HFFc6 (cell line): ENCODE data around the gene IL1R2. TPM values are rescaled to one million over a fixed set of nuclear protein-coding genes. Genes with fewer than 3 reads are reported as not detected.

Source experiments
- DNase-seq: peaks from one replicate; pipeline ENCODE4 v3.0.0-alpha.2; 2018
- H3K27ac Mint-ChIP-seq: 2 replicates; pipeline ENCODE4 v1.8.0; 2020; ENCODE audit warnings: mild to moderate bottlenecking, mixed read lengths
- H3K27me3 Mint-ChIP-seq: 2 replicates; pipeline ENCODE4 v1.8.0; 2021; ENCODE audit warnings: mild to moderate bottlenecking, moderate library complexity, mixed read lengths; ENCODE audit not compliant: insufficient read depth
- H3K36me3 Mint-ChIP-seq: 2 replicates; pipeline ENCODE4 v1.8.0; 2021; ENCODE audit warnings: low read depth, mixed read lengths
- H3K4me1 Mint-ChIP-seq: 2 replicates; pipeline ENCODE4 v1.8.0; 2020; ENCODE audit warnings: low read depth, mixed read lengths
- H3K4me3 Mint-ChIP-seq: 2 replicates; pipeline ENCODE4 v1.8.0; 2020; ENCODE audit warnings: mild to moderate bottlenecking, moderate library complexity, mixed read lengths
- H3K9me3 Mint-ChIP-seq: 2 replicates; pipeline ENCODE4 v1.8.0; 2020; ENCODE audit warnings: mild to moderate bottlenecking, mixed read lengths
- total RNA-seq, 6 experiments: library from RNA; stranded (reverse); fragmentation: NEBNext Ultra II Directional; extraction: Animal tissue kit (Norgen Biotek cat#: 25700); gene quantifications; 2 replicates in 1 of 6; 3 replicates in 5 of 6; pipeline ENCODE4 v1.2.3, GENCODE V29; 2021
- TF ChIP-seq, protein P1 (sequence below): fragments of 200-600 bp; sonication (generic); IDR thresholded peaks from 2 replicates; pipeline ENCODE4 v1.5.0; 2021; ENCODE audit warnings: antibody characterized with exemption, mild to moderate bottlenecking

Gene IL1R2
- total RNA-seq, 6 experiments from 2014 or later, result 0.25 to 0.36 TPM; not detected in 4

DNA sequence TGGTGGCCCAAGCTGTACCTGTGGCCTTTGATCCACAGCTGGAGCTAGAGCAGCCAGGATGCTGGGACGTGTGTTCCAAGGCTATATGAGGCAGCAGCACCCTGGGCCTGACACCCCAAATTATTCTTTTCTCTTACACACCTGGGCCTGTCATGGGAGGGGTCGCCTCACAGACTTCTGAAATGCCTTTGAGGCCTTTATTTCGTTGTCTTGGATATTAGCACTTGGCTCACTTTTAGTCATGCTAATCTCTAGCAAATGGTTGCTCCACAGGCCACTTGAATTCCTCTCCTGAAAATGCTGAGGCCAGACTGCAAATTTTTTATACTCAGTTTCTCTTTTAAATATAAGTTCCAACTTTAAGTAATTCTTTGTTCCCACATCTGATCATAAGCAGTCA is 22.0 kb upstream of the IL1R2 start:
- H3K4me1 Mint-ChIP-seq, result peaks cover 38% of the 10 kb centered on the region
- DNase-seq, result no peak
- H3K36me3 Mint-ChIP-seq, result peaks cover 18% of the 10 kb centered on the region
- peaks cover 4% of the 10 kb centered on the region for H3K27me3 Mint-ChIP-seq
- TF ChIP-seq, protein P1, sequence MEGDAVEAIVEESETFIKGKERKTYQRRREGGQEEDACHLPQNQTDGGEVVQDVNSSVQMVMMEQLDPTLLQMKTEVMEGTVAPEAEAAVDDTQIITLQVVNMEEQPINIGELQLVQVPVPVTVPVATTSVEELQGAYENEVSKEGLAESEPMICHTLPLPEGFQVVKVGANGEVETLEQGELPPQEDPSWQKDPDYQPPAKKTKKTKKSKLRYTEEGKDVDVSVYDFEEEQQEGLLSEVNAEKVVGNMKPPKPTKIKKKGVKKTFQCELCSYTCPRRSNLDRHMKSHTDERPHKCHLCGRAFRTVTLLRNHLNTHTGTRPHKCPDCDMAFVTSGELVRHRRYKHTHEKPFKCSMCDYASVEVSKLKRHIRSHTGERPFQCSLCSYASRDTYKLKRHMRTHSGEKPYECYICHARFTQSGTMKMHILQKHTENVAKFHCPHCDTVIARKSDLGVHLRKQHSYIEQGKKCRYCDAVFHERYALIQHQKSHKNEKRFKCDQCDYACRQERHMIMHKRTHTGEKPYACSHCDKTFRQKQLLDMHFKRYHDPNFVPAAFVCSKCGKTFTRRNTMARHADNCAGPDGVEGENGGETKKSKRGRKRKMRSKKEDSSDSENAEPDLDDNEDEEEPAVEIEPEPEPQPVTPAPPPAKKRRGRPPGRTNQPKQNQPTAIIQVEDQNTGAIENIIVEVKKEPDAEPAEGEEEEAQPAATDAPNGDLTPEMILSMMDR, result no peak
- no peak overlapping the region for H3K4me3 Mint-ChIP-seq
- no peak overlapping the region for H3K27ac Mint-ChIP-seq
- H3K9me3 Mint-ChIP-seq, result peaks cover 15% of the 10 kb centered on the region

DNA sequence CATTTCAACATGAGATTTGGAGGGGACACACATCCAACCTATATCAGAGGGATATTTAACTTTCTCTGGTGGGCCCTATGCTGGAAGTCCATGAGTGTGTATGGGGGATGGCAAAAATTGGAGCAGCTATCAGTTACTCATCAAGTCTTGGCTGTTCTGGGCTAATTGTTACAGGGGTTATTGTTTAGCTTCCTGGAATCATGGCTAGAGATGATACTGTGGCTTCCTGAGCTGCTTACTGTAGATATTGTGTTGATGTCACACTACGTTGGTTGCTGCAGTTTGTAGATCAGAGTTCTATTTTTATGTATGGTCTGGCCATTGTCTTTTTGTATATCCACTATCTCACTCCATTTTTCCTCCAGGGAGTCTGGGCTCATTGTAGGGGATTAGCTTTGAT is 20.9 kb upstream of the IL1R2 start:
- Mint-ChIP-seq H3K27me3 (no peaks in the 10 kb centered on the region; the same call in none of the 2 replicates), H3K36me3 (peaks cover 18% of the 10 kb centered on the region), H3K27ac (no peak overlapping the region), H3K9me3 (peaks cover 15% of the 10 kb centered on the region), H3K4me3 (no peak overlapping the region), H3K4me1 (peaks cover 41% of the 10 kb centered on the region)
- DNase-seq, result no peak
- TF ChIP-seq, protein P1, result no peak

DNA sequence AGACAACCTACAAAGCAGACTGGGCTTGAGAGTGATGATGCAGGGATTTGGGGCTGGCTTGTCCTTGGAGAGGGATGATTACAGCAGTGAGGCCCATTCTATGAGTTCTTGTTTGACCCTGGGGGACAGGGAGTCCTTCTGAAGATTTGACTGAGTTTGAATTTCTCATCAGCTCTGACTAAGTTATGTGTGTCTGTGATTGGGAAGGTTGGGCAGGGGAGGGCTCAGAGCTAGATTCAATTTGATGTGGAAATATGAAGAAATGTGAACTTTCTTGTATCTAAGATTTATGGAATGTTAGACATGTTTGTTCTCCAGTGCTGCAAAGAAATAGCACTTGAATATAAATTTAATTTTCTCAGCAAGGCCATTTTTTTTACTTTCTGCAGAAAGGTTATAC is 19.9 kb upstream of the IL1R2 start:
- DNase-seq, result no peak
- Mint-ChIP-seq H3K27ac (peak overlapping the region; percentile 88), H3K4me3 (no peak overlapping the region), H3K36me3 (peaks cover 18% of the 10 kb centered on the region), H3K27me3 (no peaks in the 10 kb centered on the region; the same call in none of the 2 replicates), H3K4me1 (peaks cover 42% of the 10 kb centered on the region), H3K9me3 (peaks cover 15% of the 10 kb centered on the region)
- TF ChIP-seq, protein P1, result no peak

DNA sequence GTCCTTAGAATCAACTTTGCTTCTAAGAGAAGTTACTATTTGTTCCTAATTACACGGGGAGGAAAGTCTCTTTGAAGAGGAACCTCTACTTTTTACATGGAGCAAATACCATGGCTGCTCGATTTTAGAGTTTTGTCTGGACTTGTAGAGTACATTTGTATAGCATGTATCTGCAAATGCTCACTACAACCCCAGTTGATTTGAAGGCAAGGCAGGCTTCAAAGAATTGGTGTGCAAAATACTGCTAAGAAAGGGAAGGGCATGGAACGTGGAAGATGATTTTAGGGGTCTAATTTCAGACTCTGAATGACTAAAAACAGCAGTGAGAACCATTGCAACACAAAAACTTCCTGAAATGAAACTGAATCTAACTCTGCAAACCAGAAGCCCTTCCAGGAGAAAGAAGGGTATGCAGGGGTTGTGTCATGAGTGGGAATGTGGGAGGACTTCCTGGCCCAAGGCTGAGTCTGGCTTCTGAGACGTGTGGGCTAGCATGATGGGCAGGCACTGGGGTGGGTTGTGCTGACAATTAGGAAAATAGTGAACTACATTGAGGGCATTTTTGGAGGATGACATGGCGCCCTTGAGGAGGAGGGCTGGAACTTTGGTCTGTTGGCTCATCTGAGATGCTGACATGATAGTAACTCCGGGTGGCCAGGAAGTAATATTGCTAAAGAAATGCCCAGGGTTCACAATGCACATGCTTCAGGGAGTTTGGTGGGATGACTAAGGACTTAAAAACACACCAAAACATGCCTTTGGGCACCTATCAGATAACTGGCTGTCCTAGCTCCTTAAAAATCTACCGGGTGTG is 18.9 kb upstream of the IL1R2 start:
- Mint-ChIP-seq H3K27ac (peak overlapping the region; percentile 88), H3K4me3 (peak overlapping the region; percentile 71), H3K36me3 (peaks cover 18% of the 10 kb centered on the region)

DNA sequence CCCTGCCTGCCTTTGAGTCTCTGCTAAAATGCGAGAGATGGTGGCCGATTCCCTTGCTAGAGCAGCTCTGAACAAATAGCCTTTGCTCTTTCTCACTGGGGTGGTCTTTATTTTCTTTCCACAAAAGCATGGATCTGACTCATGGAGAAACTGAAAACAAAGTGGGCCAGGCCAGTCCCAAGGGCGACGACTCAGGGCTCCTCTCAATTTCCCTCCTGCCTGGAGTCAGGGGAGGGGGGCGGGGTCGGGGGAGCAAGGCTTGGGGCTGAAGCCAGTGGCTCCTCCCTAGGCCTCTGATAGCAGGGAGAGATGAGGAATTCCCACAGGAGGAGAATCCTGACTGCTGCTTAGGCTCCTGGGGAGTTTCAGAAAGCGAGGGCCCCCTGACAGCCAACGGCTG is 17.1 kb upstream of the IL1R2 start:
- H3K27me3 Mint-ChIP-seq, result no peaks in the 10 kb centered on the region; the same call in none of the 2 replicates
- H3K27ac Mint-ChIP-seq, result no peak overlapping the region
- no peak for DNase-seq
- TF ChIP-seq, protein P1, result no peak
- peaks cover 42% of the 10 kb centered on the region for H3K4me1 Mint-ChIP-seq
- peaks cover 15% of the 10 kb centered on the region for H3K9me3 Mint-ChIP-seq
- H3K4me3 Mint-ChIP-seq, result no peak overlapping the region
- peaks cover 18% of the 10 kb centered on the region for H3K36me3 Mint-ChIP-seq

More for the DNA sequence above, 18.9 kb upstream of the IL1R2 start:
- H3K9me3 Mint-ChIP-seq, result peaks cover 15% of the 10 kb centered on the region
- TF ChIP-seq, protein P1, result no peak
- peak; percentile 91 for DNase-seq
- H3K27me3 Mint-ChIP-seq, result no peaks in the 10 kb centered on the region; the same call in none of the 2 replicates
- H3K4me1 Mint-ChIP-seq, result peaks cover 45% of the 10 kb centered on the region
